ENCODE results near the gene GULP1.

The GULP1 gene

DNA sequence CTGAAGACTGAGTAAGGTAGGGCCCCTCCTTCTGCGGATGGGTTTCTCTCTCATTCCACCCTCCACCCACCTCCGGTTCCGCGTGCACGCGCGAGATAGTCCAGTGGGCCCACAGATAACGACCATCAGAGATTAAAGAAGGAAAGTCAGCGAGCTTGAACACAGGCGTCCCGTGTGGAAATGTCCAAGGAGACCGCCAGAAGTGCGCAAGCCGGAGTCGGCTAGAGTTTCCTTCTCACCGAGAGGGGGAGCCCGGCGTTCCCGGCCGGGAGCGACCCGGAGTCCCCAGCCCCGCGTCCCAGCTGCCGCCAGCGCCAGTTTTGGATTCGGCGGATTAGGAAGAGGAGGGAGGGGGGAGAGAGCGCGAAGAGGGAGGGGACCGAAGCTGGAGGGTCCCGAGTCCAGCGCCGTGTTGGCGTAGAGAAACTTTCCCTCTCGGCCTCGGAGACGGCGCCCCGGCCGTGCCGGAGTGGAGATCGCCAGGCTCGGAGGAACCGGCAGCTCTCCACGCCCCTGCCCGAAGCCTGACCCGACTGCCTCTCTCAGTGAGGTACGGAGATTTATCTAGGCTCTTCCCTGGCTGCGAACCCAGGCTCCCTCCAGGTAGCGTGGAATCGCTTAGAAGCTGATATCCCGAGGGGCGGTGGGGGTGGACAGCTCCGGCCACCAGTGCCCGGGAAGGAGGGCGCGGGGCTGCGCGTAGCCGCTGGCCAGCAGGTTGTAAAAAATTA, at the start of gene GULP1:
Gene GULP1 (plus strand): TSS at position 258 of the 731 bp plus-strand sequence. CDS start 185,829 bp downstream, outside the sequence.
- Histone ChIP-seq H4K20me1 (ENCODE audit: insufficient read depth, low read length) (no peaks in the 10 kb centered on the region), H3K27ac (ENCODE audit: low read length) (no peak within 1 kb of the TSS), H3K4me3 (ENCODE audit: low read depth in 1 of 2, low read length in 2 of 2) (no peak within 1 kb of the TSS), H3K27me3 (ENCODE audit: insufficient read depth, low read length, poor library complexity) (no peaks in the 10 kb centered on the region), H3K4me1 (ENCODE audit: insufficient read depth, low read length) (no peaks in the 10 kb centered on the region), H3K9ac (ENCODE audit: low read depth, low read length) (no peak within 1 kb of the TSS), H3K9me3 (ENCODE audit: insufficient read depth, low read length, severe bottlenecking) (no peaks in the 10 kb centered on the region), H3K4me2 (ENCODE audit: insufficient read depth, low read length) (no peak within 1 kb of the TSS), H3K36me3 (ENCODE audit: insufficient read depth, low read length) (no peaks in the 10 kb centered on the region), H2AFZ (ENCODE audit: low read depth, low read length) (no peak within 1 kb of the TSS), H3K79me2 (ENCODE audit: insufficient read depth, low read length) (no peaks in the 10 kb centered on the region)
- ATAC-seq (ENCODE audit: insufficient read depth, low read depth) (no peak), DNase-seq (no peak)
- TF ChIP-seq EZH2 (IDR thresholded peaks at IDR 0.05; ENCODE audit: borderline replicate concordance, low read depth, low read length, severe bottlenecking) (no peak), CTCF (IDR thresholded peaks at IDR 0.05; ENCODE audit: borderline replicate concordance, extremely low read depth, low read length, poor library complexity, severe bottlenecking) (no peak)

DNA sequence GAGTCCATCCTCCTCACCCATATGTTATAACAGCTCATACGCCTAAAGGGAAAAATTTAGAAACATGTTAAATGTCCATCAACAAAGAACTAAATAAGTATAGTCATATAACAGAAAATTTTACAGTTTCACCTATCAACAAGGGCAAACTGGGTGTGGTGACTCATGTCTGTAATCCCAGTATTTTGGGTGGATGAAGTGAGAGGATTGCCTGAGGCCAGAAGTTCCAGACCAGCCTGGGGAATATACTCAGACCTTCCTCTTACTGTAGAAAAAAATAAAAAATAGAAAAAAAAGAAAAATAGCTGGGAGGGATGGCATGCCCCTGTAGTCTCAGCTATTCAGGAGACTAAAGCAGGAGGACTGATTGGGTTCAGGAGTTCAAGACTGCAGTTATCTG, 48.3 kb upstream of the GULP1 start:
- TF ChIP-seq EZH2 (IDR thresholded peaks at IDR 0.05; ENCODE audit: borderline replicate concordance, low read depth, low read length, severe bottlenecking), result no peak
- TF ChIP-seq CTCF (IDR thresholded peaks at IDR 0.05; ENCODE audit: borderline replicate concordance, extremely low read depth, low read length, poor library complexity, severe bottlenecking), result no peak
- no peak overlapping the region for H2AFZ ChIP-seq (ENCODE audit: low read depth, low read length)
- H4K20me1 ChIP-seq (ENCODE audit: insufficient read depth, low read length), result no peaks in the 10 kb centered on the region
- H3K4me2 ChIP-seq (ENCODE audit: insufficient read depth, low read length), result no peak overlapping the region
- no peaks in the 10 kb centered on the region for H3K79me2 ChIP-seq (ENCODE audit: insufficient read depth, low read length)
- ATAC-seq (ENCODE audit: insufficient read depth, low read depth), result no peak
- no peak for DNase-seq
- H3K27me3 ChIP-seq (ENCODE audit: insufficient read depth, low read length, poor library complexity), result no peaks in the 10 kb centered on the region
- no peaks in the 10 kb centered on the region for H3K4me1 ChIP-seq (ENCODE audit: insufficient read depth, low read length)
- H3K36me3 ChIP-seq (ENCODE audit: insufficient read depth, low read length), result no peaks in the 10 kb centered on the region
- peaks cover 7% of the 10 kb centered on the region for H3K9me3 ChIP-seq (ENCODE audit: insufficient read depth, low read length, severe bottlenecking)
- no peak overlapping the region for H3K27ac ChIP-seq (ENCODE audit: low read length)
- H3K9ac ChIP-seq (ENCODE audit: low read depth, low read length), result no peak overlapping the region
- H3K4me3 ChIP-seq (ENCODE audit: low read depth in 1 of 2, low read length in 2 of 2), result no peak overlapping the region

DNA sequence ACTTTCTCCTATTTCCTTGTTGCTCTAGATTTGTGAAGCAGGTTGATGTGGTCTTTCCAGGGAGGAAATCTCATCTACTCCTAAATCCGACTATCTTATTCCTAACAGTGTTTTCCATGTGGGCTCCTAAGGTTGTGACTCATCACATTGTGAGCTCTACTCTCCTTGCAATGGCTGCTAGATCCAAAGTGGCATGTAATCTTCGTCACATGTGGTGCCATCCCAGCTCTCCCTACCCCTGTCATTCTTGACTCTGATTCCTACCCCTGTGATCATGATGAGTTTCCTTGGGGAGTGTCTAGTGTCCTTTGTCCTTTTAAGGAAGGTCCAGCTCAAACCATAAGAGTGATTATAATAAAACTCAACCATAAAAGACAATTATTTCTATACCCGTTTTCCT, 47.3 kb upstream of the GULP1 start:
- DNase-seq (no peak), ATAC-seq (ENCODE audit: insufficient read depth, low read depth) (no peak)
- Histone ChIP-seq H3K36me3 (ENCODE audit: insufficient read depth, low read length) (no peaks in the 10 kb centered on the region), H3K9me3 (ENCODE audit: insufficient read depth, low read length, severe bottlenecking) (no peaks in the 10 kb centered on the region), H3K27ac (ENCODE audit: low read length) (no peak overlapping the region), H4K20me1 (ENCODE audit: insufficient read depth, low read length) (no peaks in the 10 kb centered on the region), H3K79me2 (ENCODE audit: insufficient read depth, low read length) (no peaks in the 10 kb centered on the region), H2AFZ (ENCODE audit: low read depth, low read length) (no peak overlapping the region), H3K27me3 (ENCODE audit: insufficient read depth, low read length, poor library complexity) (no peaks in the 10 kb centered on the region), H3K4me1 (ENCODE audit: insufficient read depth, low read length) (no peaks in the 10 kb centered on the region), H3K9ac (ENCODE audit: low read depth, low read length) (no peak overlapping the region), H3K4me3 (ENCODE audit: low read depth in 1 of 2, low read length in 2 of 2) (no peak overlapping the region), H3K4me2 (ENCODE audit: insufficient read depth, low read length) (no peak overlapping the region)
- TF ChIP-seq CTCF (IDR thresholded peaks at IDR 0.05; ENCODE audit: borderline replicate concordance, extremely low read depth, low read length, poor library complexity, severe bottlenecking) (no peak), EZH2 (IDR thresholded peaks at IDR 0.05; ENCODE audit: borderline replicate concordance, low read depth, low read length, severe bottlenecking) (no peak)

All from DND-41 (cell line).